GM12878 (cell line): ENCODE measurements around the gene RPS27L. TPM values are rescaled to one million over a fixed set of nuclear protein-coding genes. Genes with fewer than 3 reads are reported as not detected.

ENCODE experiments used
- ATAC-seq: fragments of 200-7000 bp; cut with Tn5 transposase; 3 replicates; pipeline ENCODE4 v1.9.1; 2020; ENCODE audit warnings: mild to moderate bottlenecking, moderate library complexity
- BruUV-seq: library from RNA; stranded (reverse); fragments of 400-500 nt; replicated peaks from 2 replicates; lab custom pipeline; 2021; lab: Mats Ljungman, UMichigan
- CTCF ChIA-PET: fragments of 300-600 bp; sonication (Branson Sonifier 250); formaldehyde crosslinking; extraction: SDS; loops from one replicate; lab custom pipeline; 2021; ENCODE audit warnings: inconsistent platforms; lab: Yijun Ruan, JAX
- POLR2A ChIA-PET: fragments of 350-600 bp; formaldehyde crosslinking; extraction: SDS; loops from one replicate; lab custom pipeline; 2021; ENCODE audit warnings: inconsistent platforms; lab: Charles Lee
- RAD21 ChIA-PET: fragments of 300-600 bp; sonication (Branson Sonifier 250); formaldehyde crosslinking; loops from one replicate; lab custom pipeline; 2023; ENCODE audit warnings: antibody characterized with exemption; ENCODE audit not compliant: unreplicated experiment; lab: Charles Lee
- SMC1A ChIA-PET: fragments of 300-600 bp; sonication (Branson Sonifier 250); formaldehyde crosslinking; loops from one replicate; lab custom pipeline; 2023; ENCODE audit not compliant: unreplicated experiment, uncharacterized antibody; lab: Charles Lee
- DNase-seq: peaks from one replicate; pipeline ENCODE4 v3.0.0-alpha.2; 2011; ENCODE audit warnings: low read depth, low spot score
- FAIRE-seq: peaks from 3 replicates; lab custom pipeline; 2011; peaks lifted over from hg19 to GRCh38; lab: Jason Lieb, UNC
- H2AFZ ChIP-seq: 2 replicates; pipeline ENCODE4 v1.6.0; 2011; ENCODE audit warnings: low read depth, low read length, control low read depth; ENCODE audit not compliant: control insufficient read depth
- H3K27ac ChIP-seq: 2 replicates; pipeline ENCODE4 v1.5.1; 2011; ENCODE audit warnings: control low read depth; ENCODE audit not compliant: control insufficient read depth, insufficient read depth
- H3K27me3 ChIP-seq, 2 experiments: replicated peaks in 1 of 2; 2 replicates each; pipeline versions ENCODE4 v1.6.0 to v1.6.1; 2011; ENCODE audit warnings: low read length in 1 of 2; ENCODE audit not compliant: control insufficient read depth in 2 of 2, insufficient read depth in 2 of 2
- H3K36me3 ChIP-seq, 2 experiments: 2 replicates each; pipeline ENCODE4 v1.5.1; 2011; ENCODE audit warnings: low read length in 1 of 2; ENCODE audit not compliant: control insufficient read depth in 2 of 2, insufficient read depth in 2 of 2
- H3K4me1 ChIP-seq: 2 replicates; pipeline ENCODE4 v1.6.1; 2011; ENCODE audit warnings: mild to moderate bottlenecking, low read length, moderate library complexity, mixed read lengths; ENCODE audit not compliant: control insufficient read depth, insufficient read depth
- H3K4me2 ChIP-seq: 2 replicates; pipeline ENCODE4 v1.6.0; 2011; ENCODE audit warnings: control low read depth; ENCODE audit not compliant: control insufficient read depth, insufficient read depth
- H3K4me3 ChIP-seq: fragments of 200-600 bp; sonication (generic); 2 replicates; pipeline ENCODE4 v1.5.1; 2016
- H3K79me2 ChIP-seq: 2 replicates; pipeline ENCODE4 v1.6.0; 2011; ENCODE audit warnings: low read length; ENCODE audit not compliant: control insufficient read depth, insufficient read depth
- H3K9ac ChIP-seq: 2 replicates; pipeline ENCODE4 v1.8.0; 2011; ENCODE audit warnings: low read length, control low read depth, mixed read lengths; ENCODE audit not compliant: control insufficient read depth, insufficient read depth
- H3K9me3 ChIP-seq: replicated peaks from 3 replicates; pipeline ENCODE4 v1.5.1; 2011; ENCODE audit warnings: mild to moderate bottlenecking, low read length; ENCODE audit not compliant: control insufficient read depth, insufficient read depth
- H4K20me1 ChIP-seq: 2 replicates; pipeline ENCODE4 v1.6.0; 2011; ENCODE audit not compliant: control insufficient read depth, insufficient read depth
- CEBPB ChIP-seq, 2 experiments: fragments of 150-350 bp in 1 of 2; IDR thresholded peaks; 2 replicates each; pipeline ENCODE4 v1.6.1; 2012 to 2014; ENCODE audit warnings: low read depth in 2 of 2, low read length in 2 of 2, borderline replicate concordance in 1 of 2, inconsistent platforms in 1 of 2
- CHD4 ChIP-seq: fragments of 200-600 bp; sonication (generic); IDR thresholded peaks from 2 replicates; pipeline ENCODE4 v1.6.1; 2016; ENCODE audit warnings: mild to moderate bottlenecking
- EZH2 ChIP-seq: IDR thresholded peaks from 2 replicates; pipeline ENCODE4 v1.6.1; 2012; ENCODE audit warnings: low read depth, mild to moderate bottlenecking, control low read depth, inconsistent platforms, low read length, borderline replicate concordance; ENCODE audit not compliant: control insufficient read depth
- JUND ChIP-seq: IDR thresholded peaks from 2 replicates; pipeline ENCODE4 v1.6.1; 2012; ENCODE audit warnings: low read depth, mild to moderate bottlenecking, low read length, improper control_type of control experiment, moderate library complexity
- RB1 ChIP-seq: fragments of 450-650 bp; formaldehyde crosslinking; IDR thresholded peaks from 2 replicates; pipeline ENCODE4 v1.6.1; 2017; ENCODE audit warnings: mild to moderate bottlenecking, borderline replicate concordance
- SMAD5 ChIP-seq: IDR thresholded peaks from 2 replicates; pipeline ENCODE4 v1.6.1; 2016; ENCODE audit warnings: antibody characterized with exemption, low read depth
- WGBS: methylation state at CpG from one replicate; pipeline ENCODE4 v1.1.6; 2016; ENCODE audit warnings: low lambda C conversion rate; ENCODE audit not compliant: insufficient replicate concordance, insufficient coverage; ENCODE audit errors: missing lambda C conversion rate; 5-methylcytosine and 5-hydroxymethylcytosine counted together
- in situ Hi-C: fragments of 300-500 bp; cut with MboI; formaldehyde crosslinking; loops from 9 replicates; pipeline ENCODE4 v1.14.3; 2018; ENCODE audit warnings: mixed read lengths
- intact Hi-C: fragments of 100-400 bp; cut with micrococcal nuclease; formaldehyde crosslinking; loops from one replicate; pipeline ENCODE4 v1.14.2; 2022; ENCODE audit not compliant: unreplicated experiment
- polyA plus RNA-seq, 11 experiments: library from polyadenylated mRNA; depleted of rRNA in 4 of 11; unstranded in 6 of 11; stranded (reverse) in 5 of 11; fragments of >200 nt; fragmentation: Nextera tagmentation in 4 of 11; fragmentation: Illumina TruSeq in 1 of 11; extraction: Ambion mirVana in 4 of 11; extraction: Trizol in 1 of 11; gene quantifications; 1 replicate in 1 of 11; 2 replicates in 10 of 11; pipeline versions ENCODE4 v1.2.1 to v1.2.3, GENCODE V29; 2011 to 2016; ENCODE audit warnings: inconsistent platforms in 2 of 11, missing spikeins in 2 of 11, low read depth in 1 of 11
- total RNA-seq, 4 experiments: library from RNA; depleted of rRNA in 3 of 4; stranded (reverse); fragments of >200 nt in 3 of 4; fragmentation: Illumina TruSeq in 1 of 4; extraction: Trizol in 1 of 4; gene quantifications; 2 replicates each; pipeline versions ENCODE4 v1.2.1 to v1.2.3, GENCODE V29; 2013 to 2021

The RPS27L gene
- total and polyA plus RNA-seq, 10 of the 15 experiments (the other 5 are each of a cell fraction or from before 2014, with no cell fraction given): 133 to 970 (median 220) TPM

GRCh38 chr15:63133786-63134185 is 23.5 kb downstream of the RPS27L start:
- TF ChIP-seq CEBPB (IDR thresholded peaks at IDR 0.05; ENCODE audit: borderline replicate concordance in 1 of 2, low read depth in 2 of 2, low read length in 2 of 2) (no peak), EZH2 (no peak), CHD4 (no peak), SMAD5 (no peak)
- WGBS: 96% methylated on average over 1 of the region's 1 CpG
- Histone ChIP-seq H3K9me3 (no peaks in the 10 kb centered on the region), H4K20me1 (no peaks in the 10 kb centered on the region), H3K79me2 (no peaks in the 10 kb centered on the region), H2AFZ (no peak overlapping the region), H3K27ac (no peak overlapping the region), H3K9ac (no peak overlapping the region), H3K4me1 (no peaks in the 10 kb centered on the region), H3K36me3 (peaks cover 0 to 3% of the 10 kb centered on the region in 2 experiments; a peak in 1 of 4 replicates), H3K27me3 (no peaks in the 10 kb centered on the region), H3K4me2 (no peak overlapping the region), H3K4me3 (no peak overlapping the region)
- BruUV-seq: no TSS peak
- ChIA-PET POLR2A (no interaction called here), SMC1A (interaction anchor here (1.1 to 5.7 kb wide), 2 partner anchors 9 to 14 kb away, joined by 3 to 21 read pairs; no protein-coding TSS in a partner anchor), CTCF (interaction anchor here (1.2 to 1.6 kb wide), 3 partner anchors 13 to 62 kb away, joined by 3 read pairs; no protein-coding TSS in a partner anchor), RAD21 (interaction anchor here (1.2 kb wide), 1 partner anchor 86 kb away, joined by 3 read pairs; no protein-coding TSS in a partner anchor)
- intact Hi-C loops: no loop called here
- in situ Hi-C loops: no loop called here
- DNase-seq: no peak
- ATAC-seq: no peak
- peak; percentile 23 for FAIRE-seq

- FAIRE-seq (peak; percentile 65), DNase-seq (no peak), ATAC-seq (no peak)
- no peak overlapping the region for H2AFZ ChIP-seq
- intact Hi-C loops: no loop called here
- WGBS: 96% methylated on average over 3 of the region's 3 CpGs
- no peak overlapping the region for H3K9ac ChIP-seq
- H4K20me1 ChIP-seq: no peaks in the 10 kb centered on the region
- POLR2A ChIA-PET: no interaction called here
- no peaks in the 10 kb centered on the region; a peak in 2 of 4 replicates for H3K36me3 ChIP-seq
- BruUV-seq: no TSS peak
- CTCF ChIA-PET: interaction anchor here (1.1 to 1.5 kb wide), 3 partner anchors 12 to 29 kb away, joined by 3 read pairs; no protein-coding TSS in a partner anchor
- no peak overlapping the region for H3K27ac ChIP-seq
- peaks cover 6% of the 10 kb centered on the region for H3K79me2 ChIP-seq
- in situ Hi-C loops: no loop called here
- no peaks in the 10 kb centered on the region for H3K4me1 ChIP-seq
- no peaks in the 10 kb centered on the region for H3K9me3 ChIP-seq
- no peaks in the 10 kb centered on the region for H3K27me3 ChIP-seq
- H3K4me2 ChIP-seq: no peak overlapping the region
- RAD21 ChIA-PET: no interaction called here
- TF ChIP-seq RB1 (no peak), JUND (no peak)
- no peak overlapping the region for H3K4me3 ChIP-seq
- SMC1A ChIA-PET: no interaction called here
These were observed 30.6 kb downstream of the RPS27L start for GRCh38 chr15:63126726-63127125.
